Peyer's patch (tissue), 4 donors: ENCODE results near the gene CYSTM1.

Experiments used
- POLR2A ChIP-seq, 2 donors: fragments of 450-650 bp; IDR thresholded peaks; one replicate each; pipeline ENCODE4 v1.5.1; 2017; ENCODE audit warnings: antibody characterized with exemption in 2 of 2, mild to moderate bottlenecking in 2 of 2, moderate library complexity in 2 of 2
- TF ChIP-seq, protein P1 (sequence below), 6 experiments: fragments of 450-650 bp in 4 of 6; fragments of 200-600 bp in 2 of 6; sonication (generic) in 1 of 6; IDR thresholded peaks; one replicate each; pipeline ENCODE4 v1.5.1; 2017 to 2019; ENCODE audit warnings: antibody characterized with exemption in 6 of 6, mild to moderate bottlenecking in 3 of 6, moderate library complexity in 1 of 6

DNA sequence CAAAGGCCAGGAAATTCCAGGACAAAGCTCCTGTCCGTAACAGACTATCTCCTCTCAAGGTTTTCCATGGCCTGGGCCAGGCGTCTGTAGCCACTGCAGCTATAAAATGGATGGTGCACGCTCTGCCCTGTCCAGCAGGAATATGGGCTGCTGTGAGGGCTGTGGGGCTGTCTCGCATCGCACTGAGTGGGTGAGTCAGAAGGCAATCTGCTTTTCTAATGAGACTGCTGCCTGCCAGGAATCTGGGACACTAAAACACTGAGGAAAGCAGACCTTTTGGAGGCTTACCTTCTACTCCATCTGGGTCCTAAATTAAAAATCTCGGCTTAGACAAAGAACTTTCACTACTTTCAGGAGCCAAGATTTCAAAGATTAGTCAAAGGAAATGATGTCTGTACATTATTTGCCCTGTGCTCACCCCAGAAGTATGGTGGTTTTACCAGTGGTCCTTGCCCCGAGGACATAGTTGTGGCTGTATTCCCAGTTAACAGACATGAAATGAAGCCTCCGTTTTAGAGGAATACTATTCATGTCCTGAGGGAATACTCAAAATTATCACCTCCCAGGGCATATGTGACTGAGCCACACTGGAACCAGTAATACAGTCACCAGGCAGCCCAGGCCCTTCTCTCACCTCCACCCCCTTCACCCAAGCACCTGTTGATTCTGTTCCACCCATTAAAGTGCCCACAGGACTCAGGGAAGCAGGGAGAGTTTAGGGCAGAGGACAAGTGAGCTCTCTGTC is 71.6 kb downstream of the CYSTM1 start:
- no peak for TF ChIP-seq POLR2A (IDR thresholded peaks at IDR 0.05)
- TF ChIP-seq, protein P1, sequence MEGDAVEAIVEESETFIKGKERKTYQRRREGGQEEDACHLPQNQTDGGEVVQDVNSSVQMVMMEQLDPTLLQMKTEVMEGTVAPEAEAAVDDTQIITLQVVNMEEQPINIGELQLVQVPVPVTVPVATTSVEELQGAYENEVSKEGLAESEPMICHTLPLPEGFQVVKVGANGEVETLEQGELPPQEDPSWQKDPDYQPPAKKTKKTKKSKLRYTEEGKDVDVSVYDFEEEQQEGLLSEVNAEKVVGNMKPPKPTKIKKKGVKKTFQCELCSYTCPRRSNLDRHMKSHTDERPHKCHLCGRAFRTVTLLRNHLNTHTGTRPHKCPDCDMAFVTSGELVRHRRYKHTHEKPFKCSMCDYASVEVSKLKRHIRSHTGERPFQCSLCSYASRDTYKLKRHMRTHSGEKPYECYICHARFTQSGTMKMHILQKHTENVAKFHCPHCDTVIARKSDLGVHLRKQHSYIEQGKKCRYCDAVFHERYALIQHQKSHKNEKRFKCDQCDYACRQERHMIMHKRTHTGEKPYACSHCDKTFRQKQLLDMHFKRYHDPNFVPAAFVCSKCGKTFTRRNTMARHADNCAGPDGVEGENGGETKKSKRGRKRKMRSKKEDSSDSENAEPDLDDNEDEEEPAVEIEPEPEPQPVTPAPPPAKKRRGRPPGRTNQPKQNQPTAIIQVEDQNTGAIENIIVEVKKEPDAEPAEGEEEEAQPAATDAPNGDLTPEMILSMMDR (IDR thresholded peaks at IDR 0.05) = no peak
